ENCODE data around the gene COLQ. TPM values are rescaled to one million over a fixed set of nuclear protein-coding genes. Genes with fewer than 3 reads are reported as not detected.
A peak's percentile ranks its signal among the peaks of the same experiment; 100 is the strongest.

The COLQ gene
- total RNA-seq, 1 donor from 2014 or later: 2.2 TPM

DNA sequence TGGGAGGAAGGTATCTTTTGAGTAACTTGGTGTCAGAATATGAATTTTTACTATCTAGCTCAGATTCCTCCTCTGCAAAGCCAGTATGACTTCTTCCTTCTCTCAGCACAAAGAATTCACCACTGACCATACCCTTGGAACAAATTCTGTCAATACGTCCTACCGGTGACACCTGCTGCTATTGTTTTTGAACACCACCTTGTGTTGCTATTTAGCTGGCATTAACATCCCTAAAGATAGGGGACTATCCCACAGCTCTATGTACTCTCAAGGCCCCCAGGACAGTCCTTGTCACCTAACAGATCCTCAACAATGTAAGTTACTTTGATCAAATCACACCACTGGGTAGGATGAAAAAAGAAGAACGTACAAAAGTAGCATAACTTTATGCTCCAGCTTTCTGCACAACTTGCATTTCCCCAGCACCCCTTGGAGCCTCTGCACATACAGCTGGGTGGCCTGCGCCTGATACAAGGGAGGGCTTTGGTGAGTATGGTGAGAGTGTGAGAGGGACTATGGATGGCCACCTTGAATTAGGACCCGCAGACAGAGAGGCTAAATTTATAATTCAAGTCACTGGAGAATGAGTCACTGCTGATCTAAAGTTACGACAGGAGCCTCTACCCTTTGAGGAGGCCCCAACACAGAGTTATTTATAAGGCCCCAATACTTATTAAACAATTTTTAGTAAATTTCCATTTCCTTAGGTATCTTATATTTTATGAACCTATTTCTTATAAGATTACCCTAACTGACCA, 2.3 kb upstream of the COLQ start:
- ATAC-seq (ENCODE audit: poor library complexity): no peak
- intact Hi-C loops (cut with DNase I): no loop called here
- no peak for DNase-seq

GRCh38 chr3:15522016-15522415, 510 bp upstream of the COLQ start:
- ATAC-seq (ENCODE audit: poor library complexity): no peak
- DNase-seq: no peak
- intact Hi-C loops (cut with DNase I): no loop called here

GRCh38 chr3:15520804-15521572, 518 bp downstream of the COLQ start:
- intact Hi-C loops (cut with DNase I): no loop called here
- ATAC-seq (ENCODE audit: poor library complexity) (peak; percentile 4), DNase-seq (no peak)

- no peak for DNase-seq
- peak; percentile 87 for ATAC-seq (ENCODE audit: poor library complexity)
- intact Hi-C loops (cut with DNase I): no loop called here
These were observed 1.3 kb downstream of the COLQ start for GRCh38 chr3:15520185-15520584.

DNA sequence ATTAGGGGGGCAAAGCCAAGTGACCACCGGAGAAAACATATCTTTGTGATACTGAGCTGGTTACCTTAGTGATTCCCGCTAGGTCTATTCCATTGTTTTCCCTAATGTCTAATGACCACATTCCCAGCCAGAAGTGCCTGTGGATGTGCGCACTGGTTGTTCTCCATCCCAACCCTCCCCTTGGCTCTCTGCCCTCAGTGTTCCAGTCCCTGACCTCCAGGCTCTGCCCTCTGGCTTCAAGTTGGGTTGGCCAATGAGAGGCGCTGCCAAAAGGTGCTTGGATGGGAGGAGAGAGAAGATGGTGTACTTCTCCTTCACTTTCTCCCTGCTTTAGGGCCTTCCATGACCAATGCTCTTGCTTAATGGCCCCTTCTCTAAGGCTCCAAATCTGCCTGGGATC, 2.4 kb downstream of the COLQ start:
- ATAC-seq (ENCODE audit: poor library complexity) (peak; percentile 77), DNase-seq (peak; percentile 64)
- intact Hi-C loops (cut with DNase I): no loop called here

DNA sequence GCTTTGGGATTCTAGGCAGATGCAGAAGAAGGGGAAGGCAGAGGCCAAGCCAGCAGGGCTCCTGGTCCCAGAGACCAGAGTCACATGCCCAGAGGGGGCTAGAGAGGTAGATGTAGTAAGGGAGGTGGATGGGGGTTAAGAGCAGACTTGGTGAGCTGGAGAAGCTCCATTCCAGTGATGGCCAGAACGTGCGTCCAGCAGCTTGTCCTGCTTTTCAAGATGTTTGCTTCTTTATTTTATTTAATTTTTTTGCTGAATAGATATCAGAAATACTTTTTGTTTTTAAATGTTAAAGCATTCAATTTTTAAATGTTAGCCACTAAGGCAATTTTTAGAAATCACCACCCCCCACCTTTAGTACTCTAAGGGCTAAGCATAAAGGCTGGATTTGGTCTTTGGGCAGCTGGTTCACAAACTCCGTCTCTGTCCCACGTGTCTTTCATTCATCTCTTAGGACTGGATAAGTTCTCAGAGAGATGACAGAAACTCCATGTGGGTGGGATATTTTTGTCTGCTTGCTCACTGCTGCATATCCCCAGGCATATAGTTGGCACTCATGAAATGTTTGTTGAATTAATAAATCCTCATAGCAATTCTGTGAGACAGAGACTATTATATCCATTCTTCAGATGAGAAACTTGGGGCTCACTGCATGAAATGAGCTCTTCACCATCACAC, 6.7 kb downstream of the COLQ start:
- intact Hi-C loops (cut with DNase I): no loop called here
- no peak for ATAC-seq (ENCODE audit: poor library complexity)
- DNase-seq: no peak

GRCh38 chr3:15513810-15514662, 7.5 kb downstream of the COLQ start:
- intact Hi-C loops (cut with DNase I): no loop called here
- ATAC-seq (ENCODE audit: poor library complexity): no peak

GRCh38 chr3:15513116-15513515, 8.4 kb downstream of the COLQ start:
- DNase-seq: no peak
- intact Hi-C loops (cut with DNase I): no loop called here
- no peak for ATAC-seq (ENCODE audit: poor library complexity)

More at GRCh38 chr3:15513810-15514662, 7.5 kb downstream of the COLQ start:
- no peak for DNase-seq

DNA sequence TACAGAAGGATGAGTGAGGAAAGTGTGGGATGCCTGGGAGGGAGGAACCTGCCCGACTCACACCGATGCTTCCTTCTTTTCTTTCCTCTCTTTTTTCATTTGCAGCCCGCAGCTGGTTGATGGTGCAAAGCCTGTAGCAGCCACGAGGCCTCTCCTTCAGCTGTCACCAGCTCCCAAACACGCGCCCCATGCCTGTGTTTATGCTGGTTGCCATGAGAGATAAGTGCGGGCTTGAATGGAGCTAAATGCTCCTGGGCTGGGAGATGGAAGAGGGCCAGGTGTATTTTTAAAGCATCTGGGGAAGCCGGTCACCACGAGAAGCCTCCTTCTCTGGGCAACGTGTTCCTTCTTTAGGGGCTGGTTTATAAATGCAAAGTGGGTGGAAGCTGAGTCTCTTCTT, 9.3 kb downstream of the COLQ start:
- ATAC-seq (ENCODE audit: poor library complexity) (peak; percentile 99), DNase-seq (peak; percentile 83)
- intact Hi-C loops (cut with DNase I): no loop called here

DNA sequence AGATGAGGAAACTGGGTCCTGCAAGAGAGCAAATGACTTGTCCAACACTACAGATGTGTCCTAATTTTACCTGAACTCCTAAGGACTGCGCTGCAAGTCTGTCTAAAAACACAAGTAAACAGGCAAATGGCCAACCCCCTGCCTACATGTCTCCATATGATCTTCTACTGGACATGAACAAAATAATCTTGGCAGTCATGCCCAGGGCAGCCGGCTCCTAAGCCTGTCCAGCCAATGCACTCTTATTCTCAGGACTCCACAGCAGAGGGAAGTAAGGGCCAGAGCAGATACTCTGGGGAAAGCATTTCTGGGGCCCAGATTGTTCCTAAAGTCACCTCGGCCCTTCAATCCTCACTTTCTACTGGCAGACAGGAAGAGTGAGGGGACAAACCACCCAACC, 10.3 kb downstream of the COLQ start:
- DNase-seq (no peak), ATAC-seq (ENCODE audit: poor library complexity) (no peak)
- intact Hi-C loops (cut with DNase I): no loop called here

DNA sequence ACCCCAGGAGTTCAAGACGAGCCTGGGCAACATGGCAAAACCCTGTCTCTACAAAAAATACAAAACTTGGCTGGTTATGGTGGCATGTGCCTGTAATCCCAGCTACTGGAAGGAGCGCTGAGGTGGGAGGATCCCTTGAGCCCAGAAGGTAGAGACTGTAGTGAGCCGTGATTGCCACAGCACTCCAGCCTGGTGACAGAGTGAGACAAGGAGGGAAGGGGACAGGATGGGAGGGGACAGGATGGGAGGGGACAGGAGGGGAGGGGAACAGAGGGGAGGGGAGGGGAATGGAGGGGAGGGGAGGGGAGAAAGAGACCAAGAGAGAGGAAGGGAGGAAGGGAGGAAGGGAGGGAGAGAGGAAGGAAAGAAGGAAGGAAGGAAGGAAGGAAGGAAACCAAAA, 11.0 kb downstream of the COLQ start:
- DNase-seq (no peak), ATAC-seq (ENCODE audit: poor library complexity) (no peak)
- intact Hi-C loops (cut with DNase I): no loop called here

GRCh38 chr3:15506571-15506970, 14.9 kb downstream of the COLQ start:
- ATAC-seq (ENCODE audit: poor library complexity) (no peak), DNase-seq (no peak)
- intact Hi-C loops (cut with DNase I): no loop called here

GRCh38 chr3:15505479-15506165, 15.9 kb downstream of the COLQ start:
- ATAC-seq (ENCODE audit: poor library complexity) (no peak), DNase-seq (no peak)
- intact Hi-C loops (cut with DNase I): no loop called here

DNA sequence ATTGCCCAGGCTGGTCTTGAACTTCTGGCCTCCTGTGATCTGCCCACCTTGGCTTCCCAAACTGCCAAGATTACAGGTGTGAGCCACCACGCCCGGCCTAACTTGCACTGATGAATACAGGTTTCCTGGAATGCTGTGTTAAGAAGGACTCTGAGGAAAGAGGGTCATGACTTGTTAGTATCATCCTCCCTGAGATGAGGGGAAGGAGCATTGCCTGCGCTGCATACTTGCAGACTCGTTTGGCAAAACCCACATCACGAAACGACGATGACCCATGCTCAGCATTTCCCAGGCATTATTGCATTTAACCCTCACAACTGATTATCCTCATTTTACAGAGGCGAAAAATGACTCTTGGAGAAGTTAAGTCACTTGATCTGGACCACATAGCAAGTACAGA, 18.9 kb downstream of the COLQ start:
- intact Hi-C loops (cut with DNase I): no loop called here
- no peak for ATAC-seq (ENCODE audit: poor library complexity)
- DNase-seq: no peak

- intact Hi-C loops (cut with DNase I): no loop called here
- DNase-seq: no peak
- ATAC-seq (ENCODE audit: poor library complexity): peak; percentile 81
These were observed 20.4 kb downstream of the COLQ start for GRCh38 chr3:15501126-15501525.

DNA sequence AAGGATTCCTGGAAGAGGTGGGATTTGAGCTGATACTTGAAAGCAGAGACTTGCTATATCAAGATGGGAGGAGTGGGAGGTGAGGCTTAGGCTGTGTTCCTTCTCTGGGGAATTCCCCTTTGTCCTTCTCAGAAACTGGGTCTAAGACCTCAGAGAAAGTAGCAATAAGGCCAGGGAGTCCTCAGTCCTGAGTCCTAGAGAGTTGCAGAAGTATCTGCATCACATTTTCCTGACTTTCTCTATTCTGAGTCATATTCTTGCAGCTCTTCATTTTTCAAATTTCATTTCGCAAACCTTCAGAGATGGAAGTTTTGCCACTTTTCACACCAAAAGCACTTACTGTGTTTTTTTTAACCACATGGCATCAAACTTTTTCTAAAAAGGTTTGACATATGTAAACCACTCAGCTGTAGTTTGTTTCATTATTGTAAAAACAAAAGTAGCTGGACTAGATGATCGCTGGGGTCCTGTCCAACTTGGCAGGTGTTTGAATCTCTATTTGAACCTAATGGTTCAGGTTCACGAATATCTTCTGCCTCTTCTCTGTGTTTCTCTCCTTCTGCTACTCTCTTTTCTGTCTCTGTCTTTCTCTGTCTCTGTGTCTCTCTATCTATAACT, 21.3 kb downstream of the COLQ start:
- DNase-seq (no peak), ATAC-seq (ENCODE audit: poor library complexity) (no peak)
- intact Hi-C loops (cut with DNase I): no loop called here

- DNase-seq (no peak), ATAC-seq (ENCODE audit: poor library complexity) (no peak)
- intact Hi-C loops (cut with DNase I): no loop called here
These were observed 22.0 kb downstream of the COLQ start for GRCh38 chr3:15499536-15499935.

All from Right ventricle myocardium superior (tissue), 1 donor.